Endothelial cell of umbilical vein (primary cell): ENCODE results near the gene TMEM234. TPM values are rescaled to one million over a fixed set of nuclear protein-coding genes. Genes with fewer than 3 reads are reported as not detected.

ENCODE experiments used
- BruUV-seq: library from RNA; stranded (reverse); fragments of 400-500 nt; replicated peaks from 2 replicates; lab custom pipeline; 2021; lab: Mats Ljungman, UMichigan
- CTCF ChIA-PET: fragments of 300-600, 350-600 bp; sonication (Branson Sonifier 250); formaldehyde crosslinking; loops from one replicate; lab custom pipeline; 2021; ENCODE audit warnings: antibody characterized with exemption, inconsistent platforms; lab: Charles Lee
- POLR2A ChIA-PET: fragments of 300-600, 350-600 bp; sonication (Branson Sonifier 250); formaldehyde crosslinking; loops from one replicate; lab custom pipeline; 2021; ENCODE audit warnings: antibody characterized with exemption, inconsistent platforms; lab: Charles Lee
- DNase-seq: peaks from one replicate; pipeline ENCODE4 v3.0.0-alpha.2; 2011; ENCODE audit warnings: low read depth, low spot score
- FAIRE-seq: peaks from 2 replicates; lab custom pipeline; 2011; peaks lifted over from hg19 to GRCh38; lab: Jason Lieb, UNC
- H2AFZ ChIP-seq: 2 replicates; pipeline ENCODE4 v1.6.0; 2012; ENCODE audit warnings: low read depth, low read length, control low read depth, inconsistent platforms
- H3K27ac ChIP-seq: 2 replicates; pipeline ENCODE4 v1.5.1; 2011; ENCODE audit warnings: low read depth, mild to moderate bottlenecking, control low read depth, low read length, moderate library complexity; ENCODE audit not compliant: insufficient read depth
- H3K27me3 ChIP-seq, 2 experiments: 2 replicates each; pipeline versions ENCODE4 v1.6.0 to v1.6.1; 2011; ENCODE audit warnings: low read length in 2 of 2, mixed read lengths in 1 of 2; ENCODE audit not compliant: control insufficient read depth in 2 of 2, insufficient read depth in 2 of 2
- H3K36me3 ChIP-seq, 2 experiments: 2 replicates in 1 of 2; 3 replicates in 1 of 2; pipeline ENCODE4 v1.5.1; 2011; ENCODE audit warnings: low read length in 2 of 2, mild to moderate bottlenecking in 1 of 2, moderate library complexity in 1 of 2; ENCODE audit not compliant: control insufficient read depth in 2 of 2, insufficient read depth in 2 of 2; ENCODE audit errors: extremely low read depth in 1 of 2
- H3K4me1 ChIP-seq: 3 replicates; pipeline ENCODE4 v1.5.1; 2011; ENCODE audit warnings: mild to moderate bottlenecking, low read length; ENCODE audit not compliant: control insufficient read depth, insufficient read depth; ENCODE audit errors: extremely low read depth
- H3K4me2 ChIP-seq: 2 replicates; pipeline ENCODE4 v1.6.1; 2011; ENCODE audit warnings: low read length, control low read depth, mixed read lengths; ENCODE audit not compliant: insufficient read depth
- H3K4me3 ChIP-seq, 3 experiments: fragments of 200-600 bp in 1 of 3; sonication (generic), shearing (Covaris generic) in 1 of 3; replicated peaks in 1 of 3; 2 replicates each; pipeline ENCODE4 v1.5.1; 2011 to 2016; ENCODE audit warnings: control low read depth in 3 of 3, low read length in 3 of 3, mild to moderate bottlenecking in 2 of 3, inconsistent platforms in 1 of 3, low read depth in 1 of 3, moderate library complexity in 1 of 3; ENCODE audit not compliant: insufficient read depth in 1 of 3
- H3K79me2 ChIP-seq: 2 replicates; pipeline ENCODE4 v1.6.0; 2012; ENCODE audit warnings: low read length, inconsistent platforms; ENCODE audit not compliant: control insufficient read depth, insufficient read depth
- H3K9ac ChIP-seq: replicated peaks from 2 replicates; pipeline ENCODE3; 2011; ENCODE audit warnings: low read length, control low read depth; ENCODE audit not compliant: insufficient read depth; ENCODE audit errors: extremely low read depth
- H3K9me1 ChIP-seq: replicated peaks from 3 replicates; pipeline ENCODE4 v1.6.0; 2011; ENCODE audit warnings: mild to moderate bottlenecking, low read length; ENCODE audit not compliant: control insufficient read depth, insufficient read depth; ENCODE audit errors: extremely low read depth
- H3K9me3 ChIP-seq: replicated peaks from 2 replicates; pipeline ENCODE4 v1.5.1; 2012; ENCODE audit warnings: low read length, inconsistent platforms; ENCODE audit not compliant: control insufficient read depth, insufficient read depth
- H4K20me1 ChIP-seq: replicated peaks from 2 replicates; pipeline ENCODE3; 2011; ENCODE audit warnings: mild to moderate bottlenecking, low read length; ENCODE audit not compliant: control insufficient read depth, insufficient read depth; ENCODE audit errors: extremely low read depth
- CTCF ChIP-seq, 2 donors: IDR thresholded peaks; 1 replicate in 1 of 2; 2 replicates in 1 of 2; pipeline ENCODE4 v1.5.1; 2011; ENCODE audit warnings: low read length in 2 of 2, mild to moderate bottlenecking in 2 of 2, moderate library complexity in 2 of 2, control low read depth in 1 of 2, inconsistent platforms in 1 of 2, low read depth in 1 of 2; ENCODE audit not compliant: insufficient read depth in 1 of 2; ENCODE audit errors: extremely low read depth in 1 of 2
- EZH2 ChIP-seq: IDR thresholded peaks from 2 replicates; pipeline ENCODE4 v1.6.1; 2012; ENCODE audit warnings: borderline replicate concordance, low read depth, mild to moderate bottlenecking, moderate library complexity, low read length, inconsistent platforms; ENCODE audit not compliant: severe bottlenecking
- GATA2 ChIP-seq: IDR thresholded peaks from 2 replicates; pipeline ENCODE4 v1.7.0; 2011; ENCODE audit warnings: low read depth, mild to moderate bottlenecking, moderate library complexity, mixed read lengths, low read length; ENCODE audit not compliant: insufficient read length, insufficient read depth
- JUN ChIP-seq: IDR thresholded peaks from 2 replicates; pipeline ENCODE4 v1.6.1; 2011; ENCODE audit warnings: borderline replicate concordance, low read depth; ENCODE audit not compliant: insufficient read length, insufficient read depth
- MYC ChIP-seq: IDR thresholded peaks from one replicate; pipeline ENCODE4 v1.6.1; 2011; ENCODE audit warnings: mild to moderate bottlenecking, low read depth, low read length
- POLR2A ChIP-seq: IDR thresholded peaks from 2 replicates; pipeline ENCODE4 v1.6.1; 2012; ENCODE audit warnings: low read depth, mild to moderate bottlenecking, control low read depth, low read length
- POLR2AphosphoS5 ChIP-seq: IDR thresholded peaks from 2 replicates; pipeline ENCODE4 v1.6.1; 2012; ENCODE audit warnings: low read depth, mild to moderate bottlenecking, control low read depth, low read length, moderate library complexity; ENCODE audit not compliant: insufficient read depth
- dilution Hi-C: fragments of 300-500 bp; cut with MboI; formaldehyde crosslinking; loops from one replicate; pipeline ENCODE4 v1.15.0; 2019; ENCODE audit warnings: low sequenced_read_pairs; ENCODE audit not compliant: extremely low pct_ligation_motif_present
- intact Hi-C: fragments of 100-400 bp; cut with micrococcal nuclease; formaldehyde crosslinking; loops from one replicate; pipeline ENCODE4 v1.10.0; 2022
- polyA plus RNA-seq, 4 experiments: library from polyadenylated mRNA; depleted of rRNA in 3 of 4; stranded (reverse) in 3 of 4; unstranded in 1 of 4; fragments of >200 nt; gene quantifications; 2 replicates each; pipeline versions ENCODE4 v1.2.1 to v1.2.3, GENCODE V29; 2011 to 2012; ENCODE audit warnings: missing spikeins in 1 of 4
- total RNA-seq: library from RNA; stranded (reverse); gene quantifications from 2 replicates; pipeline ENCODE4 v1.2.3, GENCODE V29; 2021
- TF ChIP-seq, protein P1 (sequence below): IDR thresholded peaks from 2 replicates; pipeline ENCODE4 v1.6.1; 2011; ENCODE audit not compliant: insufficient read depth, insufficient read length

The TMEM234 gene
- total and polyA plus RNA-seq, 2 donors (not counting 3 experiments of a cell fraction or from before 2014, with no cell fraction given) = 20.7 to 21.3 TPM

DNA sequence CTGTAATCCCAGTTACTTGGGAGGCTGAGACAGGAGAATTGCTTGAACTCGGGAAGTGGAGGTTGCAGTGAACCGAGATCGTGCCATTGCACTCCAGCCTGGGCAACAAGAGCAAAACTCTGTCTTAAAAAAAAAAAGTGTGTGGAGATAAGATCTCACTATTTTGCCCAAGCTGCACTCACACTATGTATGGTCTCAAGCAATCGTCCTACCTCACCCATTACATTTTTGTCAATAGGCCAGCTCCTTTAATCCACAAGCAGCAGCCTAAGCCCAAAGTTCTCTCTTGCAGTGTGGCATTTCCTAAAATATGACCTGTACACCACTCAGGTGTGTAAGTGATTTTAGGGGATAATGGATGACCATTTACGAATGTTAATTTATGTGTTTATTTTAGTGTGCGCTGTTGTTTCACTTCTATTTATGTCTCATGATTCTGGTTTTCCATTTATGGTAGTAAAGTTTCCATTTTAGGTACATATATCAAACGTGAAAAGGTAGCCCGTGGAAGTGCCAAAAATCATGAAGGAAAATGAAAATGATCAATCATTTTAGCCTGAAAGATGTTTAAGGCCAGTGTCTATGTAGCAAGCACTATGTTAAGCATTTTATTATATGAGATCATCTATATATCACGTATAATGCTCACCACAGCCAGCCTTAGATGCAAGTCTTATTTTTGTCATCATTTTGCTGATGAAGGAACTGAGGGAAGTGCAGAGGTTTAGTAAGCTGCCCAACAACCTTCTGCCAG is 34.5 kb upstream of the TMEM234 start:
- Histone ChIP-seq H3K79me2 (no peaks in the 10 kb centered on the region), H3K9me3 (no peaks in the 10 kb centered on the region), H3K4me1 (peaks cover 2% of the 10 kb centered on the region), H2AFZ (no peak overlapping the region), H3K36me3 (no peaks in the 10 kb centered on the region), H4K20me1 (no peaks in the 10 kb centered on the region), H3K4me3 (no peak overlapping the region), H3K27ac (no peak overlapping the region), H3K9ac (no peak overlapping the region), H3K9me1 (no peaks in the 10 kb centered on the region), H3K27me3 (no peaks in the 10 kb centered on the region), H3K4me2 (no peak overlapping the region)
- ChIA-PET CTCF (no interaction called here), POLR2A (interaction anchor here (0.7 kb wide), 1 partner anchor 58 kb away, joined by 4 read pairs; no protein-coding TSS in a partner anchor)
- intact Hi-C loops = no loop called here
- no TSS peak for BruUV-seq
- no peak for DNase-seq
- FAIRE-seq = no peak
- dilution Hi-C loops = no loop called here
- TF ChIP-seq POLR2A (no peak), JUN (no peak), MYC (no peak), EZH2 (no peak), POLR2AphosphoS5 (no peak), CTCF (IDR thresholded peaks at IDR 0.05; ENCODE audit: extremely low read depth in 1 of 2, insufficient read depth in 1 of 2, low read depth in 1 of 2, low read length in 2 of 2) (no peak), GATA2 (no peak)
- TF ChIP-seq, protein P1, sequence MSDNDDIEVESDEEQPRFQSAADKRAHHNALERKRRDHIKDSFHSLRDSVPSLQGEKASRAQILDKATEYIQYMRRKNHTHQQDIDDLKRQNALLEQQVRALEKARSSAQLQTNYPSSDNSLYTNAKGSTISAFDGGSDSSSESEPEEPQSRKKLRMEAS = no peak
